ENCODE data around the gene MGAT4B.

MGAT4B gene

DNA sequence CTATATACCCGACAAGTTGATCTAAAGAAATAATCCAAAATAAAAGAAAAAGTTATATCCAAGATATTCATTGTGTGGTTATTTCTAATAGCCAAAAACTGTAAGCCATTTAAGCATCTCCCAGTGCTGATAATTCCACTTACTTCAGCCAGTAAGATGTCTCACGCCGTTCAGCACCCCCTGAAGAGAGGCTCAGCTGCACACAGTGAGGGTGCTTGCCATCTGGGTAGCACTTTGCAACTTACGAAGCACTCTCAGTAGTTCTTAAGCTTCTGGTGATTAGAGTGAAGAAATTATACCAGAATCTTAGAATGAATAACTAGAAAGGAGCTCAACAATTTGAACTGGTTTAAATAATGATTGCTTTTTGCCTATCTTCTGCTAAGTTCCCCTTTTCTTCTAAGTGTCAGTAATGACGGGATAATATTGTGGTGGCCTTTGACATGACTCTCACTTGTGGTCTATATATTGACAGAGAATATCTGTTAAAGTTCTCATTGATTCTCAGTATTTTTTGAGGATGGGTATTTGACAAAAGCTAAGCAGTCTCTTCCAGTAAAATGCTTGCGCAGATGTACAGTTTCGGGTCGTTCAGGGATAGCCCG lies 39.1 kb downstream of the MGAT4B start:
- no peak for DNase-seq

- DNase-seq: no peak
These were observed 39.8 kb downstream of the MGAT4B start for GRCh38 chr5:179766726-179767455.

DNA sequence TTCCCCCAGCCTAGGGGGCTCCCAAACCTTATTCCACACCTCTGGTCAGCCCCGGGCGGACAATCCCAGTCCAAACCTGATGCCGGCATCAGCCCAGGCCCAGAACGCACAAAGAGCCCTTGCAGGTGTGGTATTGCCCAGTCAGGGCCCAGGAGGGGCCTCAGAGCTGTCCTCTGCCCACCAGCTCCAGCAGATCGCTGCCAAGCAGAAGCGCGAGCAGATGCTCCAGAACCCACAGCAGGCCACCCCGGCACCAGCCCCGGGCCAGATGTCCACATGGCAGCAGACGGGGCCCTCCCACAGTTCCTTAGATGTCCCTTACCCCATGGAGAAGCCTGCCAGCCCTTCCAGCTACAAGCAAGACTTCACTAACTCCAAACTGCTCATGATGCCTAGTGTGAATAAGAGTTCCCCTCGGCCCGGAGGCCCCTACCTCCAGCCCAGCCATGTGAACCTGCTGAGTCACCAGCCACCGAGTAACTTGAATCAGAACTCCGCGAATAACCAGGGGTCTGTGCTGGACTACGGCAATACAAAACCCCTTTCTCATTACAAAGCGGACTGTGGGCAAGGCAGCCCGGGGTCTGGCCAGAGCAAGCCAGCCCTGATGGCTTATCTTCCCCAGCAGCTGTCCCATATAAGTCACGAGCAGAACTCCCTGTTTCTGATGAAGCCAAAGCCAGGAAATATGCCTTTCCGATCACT lies 40.5 kb downstream of the MGAT4B start:
- DNase-seq: no peak

GRCh38 chr5:179765400-179765799 lies 41.3 kb downstream of the MGAT4B start:
- no peak for DNase-seq

GRCh38 chr5:179764056-179764455 lies 42.6 kb downstream of the MGAT4B start:
- DNase-seq: no peak

DNA sequence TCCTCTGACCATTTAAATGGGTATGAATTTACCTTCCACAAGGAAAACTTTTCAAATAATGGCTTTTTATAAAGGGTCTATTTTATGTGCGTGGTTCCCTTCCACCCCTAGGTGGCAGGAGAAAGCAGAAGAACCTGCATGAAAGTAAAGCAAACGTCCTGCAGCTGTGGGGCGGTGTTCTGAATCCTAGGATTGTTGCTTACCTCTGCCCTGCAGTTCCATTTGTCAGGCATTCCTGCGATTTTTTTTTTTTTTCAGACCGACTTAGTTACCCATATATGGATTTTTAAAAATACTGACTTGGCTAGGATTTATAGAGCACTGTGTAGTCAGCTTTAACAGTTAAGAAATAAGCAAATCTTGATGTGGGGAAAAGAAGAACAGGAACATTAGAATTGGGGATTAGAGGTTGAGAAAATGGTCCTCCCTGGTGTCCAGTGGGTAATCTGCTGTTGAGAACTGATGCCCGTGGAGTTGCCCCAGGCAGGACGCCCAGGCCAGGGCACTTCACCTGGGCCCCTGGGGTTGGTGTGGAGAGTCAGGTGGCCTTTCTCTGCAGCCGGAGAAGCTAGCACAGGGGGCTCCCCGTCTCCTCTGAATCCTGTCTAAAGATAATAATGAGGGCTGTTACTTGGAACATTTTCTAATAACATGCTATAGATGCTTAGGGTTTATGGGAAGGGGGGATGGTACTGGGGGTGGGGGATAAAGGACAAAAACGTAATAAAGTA lies 43.3 kb downstream of the MGAT4B start:
- DNase-seq: peak; percentile 0

DNA sequence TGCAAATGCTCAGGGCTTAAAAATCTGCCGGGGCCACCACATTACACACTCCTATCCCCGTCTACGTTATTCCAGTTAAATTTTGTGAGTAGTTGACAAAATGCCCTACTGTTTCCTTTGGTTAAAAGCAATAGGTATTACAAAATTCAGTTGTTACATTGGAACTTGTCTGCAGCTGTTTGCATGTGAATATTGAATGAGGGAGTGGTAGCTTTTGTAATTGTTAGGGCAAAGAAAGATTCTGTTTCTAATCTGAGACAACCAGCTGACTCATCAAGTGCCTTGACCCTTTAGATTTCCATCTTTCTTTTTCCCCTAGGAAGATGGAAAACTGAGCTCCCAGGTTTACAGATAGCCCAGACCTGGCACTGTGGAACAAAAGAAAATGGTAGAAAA lies 43.9 kb downstream of the MGAT4B start:
- DNase-seq: no peak

GRCh38 chr5:179762079-179762780 lies 44.4 kb downstream of the MGAT4B start:
- DNase-seq: peak; percentile 26

DNA sequence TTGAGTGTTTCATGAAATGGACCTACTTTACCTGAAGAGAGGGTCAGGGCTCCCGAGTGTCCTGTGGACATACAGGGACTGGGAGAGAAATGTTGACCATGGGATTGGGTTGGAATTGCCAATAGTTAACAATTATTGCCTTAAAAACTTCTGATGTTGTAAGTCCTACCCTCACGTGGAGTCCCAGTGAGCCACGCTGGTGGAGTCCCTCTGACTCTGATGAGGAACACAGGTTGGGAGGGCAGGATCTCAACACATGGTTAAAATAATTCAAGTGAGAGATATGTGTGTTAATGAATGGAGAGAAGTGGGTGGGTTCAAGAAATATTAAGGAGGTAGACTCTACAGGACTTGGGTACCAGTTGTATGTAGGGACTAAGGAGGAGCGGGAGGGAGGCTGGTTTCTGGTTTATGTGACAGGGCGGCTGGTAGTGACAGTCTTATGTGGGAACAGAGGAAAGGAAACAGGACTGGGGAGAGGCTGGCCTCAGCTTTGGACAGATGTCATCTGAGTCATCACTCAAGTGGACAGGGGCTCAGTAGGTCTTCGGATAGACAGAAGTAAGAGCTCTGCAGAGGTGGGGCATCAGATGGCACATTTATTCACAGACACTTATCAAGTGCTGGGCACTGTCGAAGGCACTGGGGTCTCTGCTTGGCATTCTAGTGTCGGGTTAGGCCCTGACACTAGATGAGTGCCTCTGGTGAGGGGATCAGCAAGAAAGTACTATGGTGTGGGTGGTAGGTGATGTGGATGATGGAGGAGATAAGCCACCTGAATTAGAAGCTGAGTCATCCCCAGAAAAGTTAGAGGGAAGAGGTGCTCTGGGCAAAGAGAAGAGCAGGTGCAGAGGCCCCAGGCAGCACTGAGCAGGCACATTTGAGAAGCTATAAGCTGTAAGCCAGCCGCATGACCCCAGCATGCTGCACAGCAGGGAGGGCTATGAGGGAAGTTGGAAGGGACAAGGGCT lies 46.8 kb downstream of the MGAT4B start:
- DNase-seq: no peak

- DNase-seq: no peak
These were observed 47.7 kb downstream of the MGAT4B start for GRCh38 chr5:179758955-179759354.

DNA sequence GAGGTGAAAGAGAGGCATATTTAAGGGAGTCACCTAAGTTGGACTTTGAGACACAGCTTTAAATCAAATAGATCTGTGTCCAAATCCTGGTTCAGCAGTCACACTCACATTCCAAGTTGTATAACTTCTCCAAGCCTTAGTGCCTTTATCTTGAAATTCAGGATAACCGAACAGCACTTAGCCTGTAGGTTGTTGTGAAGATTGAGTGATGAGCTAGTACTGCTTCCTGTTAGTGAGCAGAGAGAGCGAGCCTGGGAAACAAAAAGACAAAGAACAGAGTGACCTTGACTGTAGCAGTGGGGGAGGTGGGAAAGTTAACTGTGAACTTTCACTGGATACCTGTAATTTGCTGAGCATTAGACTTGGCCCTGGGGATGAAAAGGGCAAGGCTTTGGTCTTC lies 51.6 kb downstream of the MGAT4B start:
- no peak for DNase-seq

- DNase-seq: no peak
These were observed 52.7 kb downstream of the MGAT4B start for GRCh38 chr5:179753971-179754370.

- DNase-seq: no peak
These were observed 56.7 kb downstream of the MGAT4B start for GRCh38 chr5:179749857-179750508.

DNA sequence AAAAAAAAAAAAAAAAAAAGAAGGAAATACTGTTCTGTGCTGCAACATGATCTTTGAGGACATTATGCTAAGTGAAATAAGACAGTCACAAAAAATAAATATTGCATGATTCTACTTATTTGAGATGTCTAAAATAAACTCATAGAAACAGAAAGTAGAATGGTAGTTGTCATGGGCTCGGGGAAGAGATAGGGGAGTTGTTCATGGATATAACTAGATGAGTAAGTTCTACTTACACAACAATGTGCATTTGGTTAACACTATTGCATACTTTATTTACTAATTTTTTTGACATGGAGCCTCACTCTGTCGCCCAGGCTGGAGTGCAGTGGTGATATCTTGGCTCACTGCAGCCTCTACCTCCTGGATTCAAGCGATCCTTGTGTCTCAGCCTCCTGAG lies 58.9 kb downstream of the MGAT4B start:
- DNase-seq: no peak
